Measurements from ENCODE around the gene BNIP1. TPM values are rescaled to one million over a fixed set of nuclear protein-coding genes. Genes with fewer than 3 reads are reported as not detected.
A peak's percentile ranks its signal among the peaks of the same experiment; 100 is the strongest.
"Not testable (repeated sequence)": the region's sequence is repeated elsewhere in the genome, so short reads cannot be mapped to it uniquely, and the experiment has no call there.

BNIP1 gene
- total RNA-seq (2014; rRNA removed; shearing (Covaris generic)) = 22.1 and 25.7 TPM in 2 replicates

- peak; percentile 89 for DNase-seq (ENCODE audit: low read depth)
Observed at GRCh38 chr5:173144200-173145176, at the start of gene BNIP1. Gene BNIP1 (plus strand): TSS chr5:173144531. CDS start chr5:173144546, 15 bp downstream.

- DNase-seq (ENCODE audit: low read depth) = no peak
Observed at GRCh38 chr5:173098787-173099186, 45.5 kb upstream of the BNIP1 start.

DNA sequence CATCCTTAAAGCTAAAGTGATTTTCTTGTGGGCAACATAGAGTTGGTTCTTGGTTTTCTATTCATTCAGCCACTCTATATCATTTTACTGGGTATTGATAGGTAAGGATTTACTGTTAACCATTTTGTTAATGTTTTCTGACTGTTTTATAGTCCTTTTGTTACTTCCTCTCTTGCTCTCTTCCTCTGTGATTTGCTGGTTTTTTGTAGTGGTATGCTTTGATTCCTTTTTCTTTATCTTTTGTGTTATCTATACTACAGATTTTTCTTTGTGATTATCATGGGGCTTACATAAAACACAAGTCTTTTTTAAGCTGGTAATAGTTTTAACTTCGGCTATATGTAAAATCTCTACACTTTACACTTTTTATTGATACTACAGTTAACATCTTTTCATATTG lies 44.9 kb upstream of the BNIP1 start:
- DNase-seq (ENCODE audit: low read depth) = no peak

DNA sequence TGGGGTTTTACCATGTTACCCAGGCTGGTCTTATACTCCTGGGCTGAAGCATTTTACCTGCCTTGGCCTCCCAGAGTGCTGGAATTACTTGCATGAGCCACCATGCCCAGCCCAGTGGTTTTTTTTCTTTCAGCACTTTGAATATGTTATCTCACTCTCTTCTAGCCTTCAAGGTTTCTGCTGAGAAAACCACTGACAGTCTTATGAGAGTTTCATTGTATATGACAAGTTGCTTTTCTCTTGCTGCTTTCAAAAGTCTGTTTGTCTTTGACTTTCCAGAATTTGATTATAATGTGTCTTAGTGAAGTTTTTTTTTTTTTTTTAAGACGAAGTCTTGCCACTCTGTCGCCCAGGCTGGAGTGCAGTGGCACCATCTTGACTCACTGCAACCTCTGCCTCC lies 43.1 kb upstream of the BNIP1 start:
- DNase-seq (ENCODE audit: low read depth) = no peak

DNA sequence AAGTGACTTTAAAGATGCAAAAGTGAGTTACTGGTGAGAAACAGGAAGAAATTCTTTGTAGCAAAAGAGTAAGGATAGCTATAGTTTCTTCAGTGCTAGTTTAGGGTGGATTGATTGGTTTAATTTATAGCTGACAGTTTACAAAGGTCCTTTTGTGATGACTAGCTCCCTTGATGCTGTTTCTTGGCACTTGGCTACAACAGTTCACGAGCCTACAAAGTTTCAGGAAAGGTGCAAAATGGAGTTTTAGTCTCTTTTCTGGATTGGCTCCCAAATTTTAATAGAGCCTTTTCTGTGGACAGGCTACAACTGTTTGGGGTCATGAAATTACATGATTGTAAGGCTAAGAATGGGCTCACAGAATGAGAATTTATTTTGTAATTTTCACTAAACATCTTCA lies 40.9 kb upstream of the BNIP1 start:
- DNase-seq (ENCODE audit: low read depth) = no peak

GRCh38 chr5:173108914-173109313 lies 35.4 kb upstream of the BNIP1 start:
- DNase-seq (ENCODE audit: low read depth) = no peak

DNA sequence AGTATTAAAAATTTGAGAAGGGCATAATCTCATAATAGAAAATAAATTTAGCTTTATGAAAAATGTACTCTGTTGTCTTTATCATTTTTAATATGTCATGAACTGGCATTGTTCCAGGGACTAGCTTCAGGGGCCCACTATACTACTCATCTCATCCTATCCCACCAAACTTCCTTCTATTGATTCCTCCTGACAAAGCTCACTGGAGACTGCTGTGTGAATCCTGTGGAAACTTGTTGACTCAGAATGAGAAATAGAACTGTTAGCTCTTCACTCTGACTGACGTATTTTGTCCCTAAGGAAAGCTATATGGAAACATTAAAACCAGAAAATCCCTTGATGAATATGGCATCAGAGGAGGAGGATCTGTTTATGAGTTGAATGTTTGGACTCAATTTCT lies 29.8 kb upstream of the BNIP1 start:
- no peak for DNase-seq (ENCODE audit: low read depth)

GRCh38 chr5:173119719-173120118 lies 24.6 kb upstream of the BNIP1 start:
- no peak for DNase-seq (ENCODE audit: low read depth)

- DNase-seq (ENCODE audit: low read depth) = no peak
Observed at GRCh38 chr5:173123416-173123815, 20.9 kb upstream of the BNIP1 start.

DNA sequence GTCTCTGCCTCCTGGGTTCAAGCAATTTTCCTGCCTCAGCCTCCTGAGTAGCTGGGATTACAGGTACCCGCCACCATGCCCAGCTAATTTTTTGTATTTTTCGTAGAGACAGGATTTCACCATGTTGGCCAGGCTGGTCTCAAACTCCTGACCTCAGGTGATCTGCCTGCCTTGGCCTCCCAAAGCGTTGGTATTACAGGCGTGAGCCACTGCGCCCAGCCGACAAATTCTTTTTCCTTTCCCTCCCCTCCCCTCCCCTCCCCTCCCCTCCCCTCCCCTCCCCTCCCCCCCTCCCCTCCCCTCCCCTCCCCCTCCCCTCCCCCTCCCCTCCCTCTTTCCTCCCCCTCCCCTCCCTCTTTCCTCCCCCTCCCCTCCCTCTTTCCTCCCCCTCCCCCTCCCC lies 12.2 kb upstream of the BNIP1 start:
- DNase-seq (ENCODE audit: low read depth) = not testable (repeated sequence)

- DNase-seq (ENCODE audit: low read depth) = no peak
Observed at GRCh38 chr5:173138707-173139106, 5.6 kb upstream of the BNIP1 start.

GRCh38 chr5:173139631-173140030 lies 4.7 kb upstream of the BNIP1 start:
- no peak for DNase-seq (ENCODE audit: low read depth)

GRCh38 chr5:173140769-173141168 lies 3.6 kb upstream of the BNIP1 start:
- DNase-seq (ENCODE audit: low read depth) = no peak

DNA sequence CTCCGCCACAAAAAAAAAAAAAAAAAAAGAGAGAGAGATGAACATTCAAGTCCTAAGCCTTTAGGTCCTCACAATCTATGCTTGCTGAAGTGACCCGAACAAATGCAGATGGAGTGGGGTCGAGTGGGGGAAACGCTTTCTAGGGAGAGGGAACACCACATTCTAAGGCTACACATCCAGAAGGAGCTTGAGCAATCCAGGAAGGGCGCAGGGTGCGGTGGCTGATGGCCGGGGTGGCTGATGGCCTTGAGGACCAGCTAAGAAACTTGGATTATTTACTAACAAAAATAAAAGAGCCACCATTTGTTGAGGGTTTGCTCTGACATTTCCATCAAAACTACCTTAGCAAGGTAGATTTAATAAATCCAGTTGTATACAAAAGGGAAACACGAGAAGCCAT lies 764 bp upstream of the BNIP1 start:
- no peak for DNase-seq (ENCODE audit: low read depth)

DNA sequence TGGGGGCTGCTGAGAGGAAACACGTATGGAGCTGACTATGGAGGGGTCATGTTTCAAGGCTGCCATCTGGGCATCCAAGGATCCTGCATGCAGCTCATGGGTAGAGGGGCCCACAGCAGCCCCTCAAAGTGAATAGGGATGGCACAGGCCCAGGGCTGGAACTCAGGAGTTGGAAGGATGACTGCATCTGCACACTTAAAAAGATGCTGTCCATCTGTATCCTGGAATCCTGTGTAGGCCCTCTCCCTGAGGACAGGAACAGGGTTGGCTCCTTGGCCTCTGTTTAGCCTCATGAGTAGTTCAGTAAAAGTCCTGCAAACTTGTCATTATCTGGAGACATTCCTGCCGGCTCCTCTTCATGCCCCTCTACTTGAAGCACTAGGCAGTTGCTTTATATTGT lies 4.0 kb downstream of the BNIP1 start:
- DNase-seq (ENCODE audit: low read depth) = no peak

DNA sequence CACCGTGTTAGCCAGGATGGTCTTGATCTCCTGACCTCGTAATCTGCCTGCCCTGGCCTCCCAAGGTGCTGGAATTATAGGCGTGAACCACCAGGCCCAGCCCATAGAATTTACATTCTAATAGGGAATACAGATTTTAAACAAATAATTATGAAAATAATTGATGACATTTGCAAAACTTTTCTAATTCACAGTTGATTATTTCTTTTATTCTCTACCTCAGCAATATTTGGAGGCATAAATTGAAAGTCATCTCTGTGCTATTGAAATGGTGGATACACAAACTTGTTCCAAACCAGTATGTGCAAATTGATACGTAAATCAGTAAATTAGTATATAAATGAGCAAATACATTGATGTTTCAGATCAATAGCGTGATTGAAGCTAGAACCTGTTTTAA lies 8.2 kb downstream of the BNIP1 start:
- no peak for DNase-seq (ENCODE audit: low read depth)

DNA sequence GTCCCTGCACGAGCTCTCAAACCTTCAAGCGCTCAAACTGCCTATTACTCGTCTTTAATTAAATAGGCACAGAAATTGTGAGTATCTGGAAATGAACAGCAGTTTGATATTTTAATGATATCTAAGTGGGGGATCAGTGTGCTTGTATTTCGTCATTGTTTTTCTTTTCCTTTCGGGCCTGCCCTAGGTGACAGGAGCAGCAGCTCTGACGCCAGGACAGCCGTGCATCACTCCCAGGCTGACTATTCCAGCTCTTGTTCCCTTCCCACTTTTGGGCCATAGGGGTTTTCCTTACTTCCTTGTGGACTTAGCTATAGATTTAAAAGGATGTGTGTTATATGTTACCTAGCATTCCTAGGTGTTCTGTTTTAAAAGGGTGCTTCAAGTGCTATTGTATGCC lies 9.5 kb downstream of the BNIP1 start:
- DNase-seq (ENCODE audit: low read depth) = no peak

GRCh38 chr5:173154619-173155018 lies 10.3 kb downstream of the BNIP1 start:
- DNase-seq (ENCODE audit: low read depth) = not testable (repeated sequence)

DNA sequence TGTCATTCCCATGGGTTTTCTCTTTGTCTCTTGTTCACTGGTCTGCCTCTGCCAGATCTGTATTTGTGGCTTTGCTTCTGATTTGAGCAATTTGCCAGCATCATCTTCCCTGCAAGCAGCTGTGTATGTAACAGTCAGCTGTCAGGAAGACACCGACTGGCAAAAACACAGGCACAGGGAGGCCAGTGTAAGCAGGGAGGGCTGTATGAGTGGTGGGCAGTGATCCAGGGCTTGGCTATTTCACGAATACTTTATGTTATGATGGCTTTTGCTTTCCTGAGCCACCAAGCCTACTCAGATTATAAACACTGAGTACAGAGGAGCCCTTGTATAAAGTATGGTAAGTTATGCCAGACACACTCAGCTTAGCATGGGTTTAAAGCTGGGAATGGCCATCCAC lies 11.6 kb downstream of the BNIP1 start:
- DNase-seq (ENCODE audit: low read depth) = no peak

DNA sequence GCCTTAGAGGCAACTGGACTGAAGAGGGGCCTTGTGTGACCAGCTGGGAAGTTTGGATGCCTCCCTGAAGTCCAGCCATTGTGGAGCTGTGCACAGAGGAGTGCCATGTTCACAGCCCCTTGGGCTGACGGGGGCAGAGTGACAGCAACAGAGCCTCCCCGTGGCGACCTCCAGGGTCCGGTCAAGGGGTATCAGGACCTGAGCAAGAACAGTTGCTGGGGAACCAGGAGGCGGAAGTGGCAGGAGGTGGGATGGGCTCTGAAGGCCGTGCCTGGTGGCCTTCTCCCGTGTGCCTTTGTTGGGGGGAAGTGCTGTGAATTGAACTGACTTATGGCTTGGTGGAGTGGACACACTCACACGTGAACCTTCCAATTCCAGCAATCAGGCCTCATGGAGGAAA lies 14.0 kb downstream of the BNIP1 start:
- DNase-seq (ENCODE audit: low read depth) = no peak

DNA sequence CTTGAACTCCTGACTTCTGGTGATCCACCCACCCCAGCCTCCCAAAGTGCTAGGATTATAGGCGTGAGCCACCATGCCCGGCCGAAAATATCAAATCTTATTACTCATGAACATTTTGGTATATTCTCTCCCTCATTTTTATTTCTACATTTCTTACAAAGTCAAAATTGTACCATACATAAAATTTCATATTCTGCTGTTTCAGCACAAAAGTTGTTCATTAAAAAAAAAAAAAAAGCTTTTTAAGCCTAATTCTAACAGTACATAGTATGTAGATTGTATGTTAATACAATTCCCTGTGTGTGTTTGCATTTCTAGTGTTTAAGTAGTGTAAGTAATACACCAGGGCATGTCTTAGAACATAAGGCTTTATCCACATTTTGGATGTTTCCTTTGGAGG lies 14.9 kb downstream of the BNIP1 start:
- no peak for DNase-seq (ENCODE audit: low read depth)

DNA sequence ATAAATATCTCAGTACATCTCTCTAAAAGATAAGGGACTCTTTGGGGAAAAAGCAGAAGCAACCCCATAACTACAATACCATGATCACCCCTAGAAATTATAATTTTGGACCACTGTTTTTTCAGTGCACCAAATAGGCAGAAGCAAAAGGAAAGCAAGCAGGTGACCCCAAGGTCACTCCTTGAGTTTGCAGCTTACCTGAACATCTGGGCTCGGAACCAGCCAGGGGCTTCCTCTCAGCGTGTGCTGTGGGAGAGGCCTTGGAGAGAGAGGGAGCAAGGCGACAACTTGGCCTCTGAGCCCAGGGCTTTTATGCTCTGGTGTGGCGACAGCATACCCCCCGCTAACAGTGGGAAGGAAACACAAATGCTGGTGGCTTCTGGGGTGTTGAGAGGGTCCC lies 16.8 kb downstream of the BNIP1 start:
- no peak for DNase-seq (ENCODE audit: low read depth)

DNA sequence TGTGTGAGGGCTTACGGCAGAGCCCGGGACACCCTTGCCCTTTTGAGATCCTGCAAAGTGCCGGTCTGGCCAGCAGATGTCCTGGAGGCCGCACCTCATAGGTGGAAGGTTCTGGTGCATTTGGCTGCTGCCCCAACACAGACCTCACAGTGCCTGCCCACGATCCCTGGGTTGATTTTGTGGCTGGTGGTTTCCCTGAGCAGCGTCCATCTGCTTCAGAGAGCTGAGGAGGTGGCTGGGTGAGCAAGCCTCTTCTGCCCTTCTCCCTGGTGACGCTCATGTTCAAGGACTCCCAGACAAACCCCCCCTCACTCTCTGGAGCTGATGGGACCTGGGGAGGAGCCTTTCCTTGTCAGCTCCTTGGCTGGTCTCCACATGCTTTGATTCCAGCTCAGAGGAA lies 18.9 kb downstream of the BNIP1 start:
- DNase-seq (ENCODE audit: low read depth) = no peak
